GM21423 (cell line): Measurements from ENCODE around the gene PDE6B.

Source experiments
- ATAC-seq: cut with Tn5 transposase; IDR thresholded peaks from one replicate; pipeline ENCODE4 v1.9.1; 2021; ENCODE audit warnings: mild to moderate bottlenecking, moderate library complexity; ENCODE audit not compliant: unreplicated experiment

PDE6B gene

DNA sequence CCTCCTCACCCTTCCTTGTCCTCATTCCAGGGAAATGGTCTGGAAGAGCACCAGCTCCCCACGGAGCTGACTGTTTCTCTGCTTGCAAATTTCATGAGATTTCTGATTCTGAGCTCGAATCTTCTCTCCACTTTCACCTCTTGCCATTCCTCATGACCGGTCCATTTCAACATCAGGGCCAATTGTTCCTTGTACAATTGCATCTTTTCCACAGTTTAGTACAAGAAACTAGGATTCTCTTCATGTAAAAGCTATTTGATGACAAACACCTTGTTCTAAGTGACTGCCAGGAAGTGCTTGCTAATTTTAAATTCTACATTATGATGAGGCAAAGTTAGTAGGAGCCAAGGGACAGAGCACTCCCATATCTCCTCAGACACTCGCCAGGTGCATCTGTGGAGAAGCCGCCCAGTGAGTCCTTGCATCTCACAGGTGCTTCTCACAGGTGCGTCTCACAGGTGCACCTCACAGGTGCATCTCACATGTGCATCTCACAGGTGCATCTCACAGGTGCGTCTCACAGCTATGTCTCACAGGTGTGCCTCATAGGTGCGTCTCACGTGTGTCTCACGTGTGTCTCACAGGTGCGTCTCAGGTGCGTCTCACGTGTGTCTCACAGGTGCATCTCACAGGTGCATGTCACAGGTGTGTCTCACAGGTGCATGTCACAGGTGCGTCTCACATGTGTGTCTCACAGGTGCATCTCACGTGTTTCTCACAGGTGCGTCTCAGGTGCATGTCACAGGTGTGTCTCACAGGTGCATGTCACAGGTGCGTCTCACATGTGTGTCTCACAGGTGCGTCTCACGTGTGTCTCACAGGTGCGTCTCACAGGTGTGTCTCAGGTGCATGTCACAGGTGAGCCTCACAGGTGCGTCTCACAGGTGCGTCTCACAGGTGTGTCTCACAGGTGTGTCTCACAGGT is 3.0 kb upstream of the PDE6B start:
- no peak for ATAC-seq

DNA sequence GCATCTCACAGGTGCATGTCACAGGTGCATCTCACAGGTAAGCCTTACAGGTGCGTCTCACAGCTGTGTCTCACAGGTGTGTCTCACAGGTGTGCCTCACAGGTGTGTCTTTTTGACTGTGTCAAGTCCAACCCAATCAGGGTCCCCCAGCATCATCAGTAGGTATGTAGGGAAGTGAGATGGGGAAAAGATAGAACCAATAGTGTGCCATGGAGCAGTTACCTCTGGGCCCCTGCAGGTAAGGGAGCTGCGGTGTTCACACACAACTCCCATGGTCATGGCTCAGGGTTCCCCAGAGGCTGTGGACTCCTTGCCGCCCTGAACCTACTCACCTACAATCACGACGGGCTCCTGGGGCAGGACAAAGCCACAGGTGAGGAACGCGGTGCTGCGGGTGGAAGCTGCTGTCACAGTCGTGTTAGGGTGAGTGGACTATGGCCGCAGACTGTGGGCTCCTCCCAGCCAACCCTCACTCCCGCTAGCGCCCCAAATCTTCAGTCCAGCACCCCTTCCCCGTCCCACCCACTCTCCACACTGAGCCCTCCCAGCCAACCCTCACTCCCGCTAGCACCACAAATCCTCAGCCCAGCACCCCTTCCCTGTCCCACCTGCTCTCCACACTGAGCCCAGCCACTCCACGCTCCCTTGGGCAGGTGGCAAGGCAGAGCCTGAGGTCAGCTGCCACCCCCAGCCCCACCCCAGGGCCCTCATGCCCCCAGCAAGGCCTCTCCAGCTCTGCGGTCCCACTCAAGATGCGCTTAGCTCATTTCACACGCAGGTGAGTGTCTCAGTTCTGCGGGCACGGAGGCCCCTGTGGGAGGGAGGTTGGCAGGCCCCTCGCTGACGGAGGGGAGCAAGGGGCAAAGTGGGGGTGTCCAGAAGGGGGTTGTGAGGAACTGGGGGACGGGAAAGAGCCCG is 2.1 kb upstream of the PDE6B start:
- ATAC-seq = no peak

DNA sequence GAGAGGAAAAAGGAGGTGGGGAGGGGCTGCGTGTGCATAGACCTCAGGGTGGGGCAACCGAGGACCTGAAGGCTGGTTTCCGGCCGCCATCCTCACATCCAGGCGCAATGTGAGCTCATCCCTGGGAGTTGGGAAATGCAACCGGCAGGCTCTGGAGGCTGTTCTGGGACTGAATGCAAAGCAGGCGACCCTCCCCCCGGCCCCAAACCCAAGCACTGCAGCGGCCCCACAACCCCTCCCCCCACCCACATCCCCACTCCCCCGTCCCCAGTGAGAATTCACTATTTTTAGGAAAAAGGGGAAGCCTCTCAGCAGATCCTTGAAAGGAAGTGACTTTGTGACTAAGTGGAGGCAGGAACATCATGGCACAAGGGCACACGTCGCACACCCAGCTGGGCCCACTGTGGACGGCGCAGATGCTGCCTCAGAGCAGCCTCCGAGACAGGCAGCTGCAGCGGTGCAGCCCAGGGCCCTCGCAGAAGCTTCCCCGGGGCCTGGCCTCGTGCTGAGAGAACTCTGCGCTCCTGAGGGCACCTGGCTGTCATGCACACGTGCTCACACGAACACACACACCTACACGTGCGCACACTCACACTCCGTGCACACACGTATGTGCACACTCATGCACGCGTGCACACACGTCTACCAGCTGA is 1.3 kb upstream of the PDE6B start:
- ATAC-seq = no peak

DNA sequence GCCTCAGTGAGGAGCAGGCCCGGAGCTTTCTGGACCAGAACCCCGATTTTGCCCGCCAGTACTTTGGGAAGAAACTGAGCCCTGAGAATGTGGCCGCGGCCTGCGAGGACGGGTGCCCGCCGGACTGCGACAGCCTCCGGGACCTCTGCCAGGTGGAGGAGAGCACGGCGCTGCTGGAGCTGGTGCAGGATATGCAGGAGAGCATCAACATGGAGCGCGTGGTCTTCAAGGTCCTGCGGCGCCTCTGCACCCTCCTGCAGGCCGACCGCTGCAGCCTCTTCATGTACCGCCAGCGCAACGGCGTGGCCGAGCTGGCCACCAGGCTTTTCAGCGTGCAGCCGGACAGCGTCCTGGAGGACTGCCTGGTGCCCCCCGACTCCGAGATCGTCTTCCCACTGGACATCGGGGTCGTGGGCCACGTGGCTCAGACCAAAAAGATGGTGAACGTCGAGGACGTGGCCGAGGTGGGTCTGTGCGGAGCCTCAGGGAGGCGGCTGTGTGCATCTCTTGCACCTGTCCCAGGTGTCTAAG is 323 bp downstream of the PDE6B start:
- no peak for ATAC-seq

DNA sequence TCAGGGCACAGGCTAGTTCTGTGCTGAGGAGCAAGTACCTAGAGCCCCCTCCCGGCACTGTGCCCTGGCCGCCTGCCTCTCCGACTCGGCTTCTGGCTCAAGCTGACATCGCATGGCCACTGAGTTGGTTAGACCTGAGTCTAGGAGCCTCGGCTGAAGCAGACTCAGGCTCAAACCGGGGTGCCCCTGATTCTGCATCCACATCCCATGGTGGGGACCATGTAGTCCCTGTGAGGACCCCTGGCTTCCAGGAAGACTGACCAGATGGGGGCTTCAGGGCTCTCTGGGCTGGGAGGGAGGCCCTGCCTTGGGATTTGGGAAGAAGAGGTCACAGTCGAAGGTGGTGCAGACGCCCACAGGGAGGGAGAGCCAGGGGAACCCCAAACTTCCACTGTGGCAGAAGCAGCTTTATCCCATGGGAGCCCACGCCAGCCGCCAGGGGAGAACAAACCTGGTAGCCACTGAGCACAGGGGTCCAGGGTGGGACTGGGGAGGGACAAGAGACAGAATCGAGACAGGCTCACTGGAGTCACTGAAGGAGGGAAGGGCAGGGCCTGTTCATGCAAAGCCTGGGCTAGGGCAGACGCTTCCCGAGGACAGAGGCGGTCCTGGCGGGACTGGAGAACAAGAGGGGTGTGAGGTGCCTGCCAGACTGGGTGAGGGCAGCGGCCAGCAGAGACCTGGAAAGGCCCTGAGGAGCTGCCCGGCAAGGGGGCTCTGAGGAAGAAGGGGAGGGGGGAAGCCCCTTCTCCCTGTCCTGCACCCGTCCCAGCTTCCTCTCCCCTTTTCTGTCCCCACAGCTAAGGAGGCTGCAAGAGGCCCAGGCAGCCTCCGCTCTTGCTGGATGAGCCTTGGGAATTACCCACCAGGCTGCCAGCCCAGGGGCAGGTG is 1.1 kb downstream of the PDE6B start:
- no peak for ATAC-seq

DNA sequence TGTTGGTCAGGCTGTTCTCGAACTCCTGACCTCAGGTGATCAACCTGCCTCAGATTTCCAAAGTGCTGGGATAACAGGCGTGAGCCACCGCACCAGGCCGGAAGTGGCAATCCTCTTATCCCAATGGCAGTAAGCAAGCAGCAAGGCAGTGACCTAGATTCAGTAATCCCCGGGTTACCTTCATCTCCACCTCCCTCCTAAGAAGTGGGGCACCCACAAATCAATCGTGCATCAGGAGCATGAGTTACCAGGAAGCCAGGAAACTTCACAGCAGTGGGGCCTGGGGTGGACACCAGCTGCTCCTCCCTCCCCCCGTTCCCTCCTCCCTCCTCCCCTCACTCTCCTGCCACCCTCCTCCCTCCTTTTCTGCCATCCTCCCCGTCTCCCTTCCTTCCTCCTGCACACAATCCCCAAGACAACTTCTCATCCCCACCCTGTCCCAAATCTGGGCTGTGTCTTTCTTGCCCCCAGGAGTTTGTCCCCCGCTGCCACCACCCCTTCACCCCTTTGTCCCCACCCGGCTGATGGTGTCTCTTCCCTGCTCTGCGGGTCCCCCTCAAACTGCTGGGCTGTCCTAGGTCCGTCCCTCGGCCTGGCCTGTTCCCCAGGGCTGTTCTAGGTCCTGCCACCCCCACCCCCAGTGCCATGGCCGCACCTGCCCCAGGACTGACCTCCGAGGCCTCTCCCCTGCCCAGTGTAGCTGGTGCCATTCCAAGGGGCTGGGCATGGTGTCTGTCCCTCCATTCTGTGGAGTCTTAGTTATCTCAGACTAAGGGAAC is 2.2 kb downstream of the PDE6B start:
- no peak for ATAC-seq

DNA sequence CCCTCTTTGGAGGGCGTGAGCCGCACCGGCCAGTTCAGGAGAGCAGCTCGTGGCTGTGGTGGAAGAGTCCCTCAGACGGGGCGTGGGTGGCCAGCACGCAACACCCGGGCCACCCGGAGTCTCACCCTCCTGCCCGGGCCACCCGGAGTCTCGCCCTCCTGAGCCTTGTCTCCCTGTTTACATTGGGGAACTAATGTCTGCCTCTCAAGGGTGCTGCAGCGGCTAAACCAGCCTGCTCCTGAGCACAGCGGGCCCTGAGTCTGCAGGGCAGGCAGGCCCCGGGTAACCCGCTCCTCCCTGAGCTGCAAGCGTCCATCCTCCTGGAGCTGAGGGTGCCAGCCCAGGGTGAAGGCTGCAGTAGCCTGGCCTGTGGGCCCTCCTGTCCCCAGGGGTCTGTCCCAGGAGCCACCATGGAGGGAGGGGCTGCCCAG is 3.0 kb downstream of the PDE6B start:
- no peak for ATAC-seq

DNA sequence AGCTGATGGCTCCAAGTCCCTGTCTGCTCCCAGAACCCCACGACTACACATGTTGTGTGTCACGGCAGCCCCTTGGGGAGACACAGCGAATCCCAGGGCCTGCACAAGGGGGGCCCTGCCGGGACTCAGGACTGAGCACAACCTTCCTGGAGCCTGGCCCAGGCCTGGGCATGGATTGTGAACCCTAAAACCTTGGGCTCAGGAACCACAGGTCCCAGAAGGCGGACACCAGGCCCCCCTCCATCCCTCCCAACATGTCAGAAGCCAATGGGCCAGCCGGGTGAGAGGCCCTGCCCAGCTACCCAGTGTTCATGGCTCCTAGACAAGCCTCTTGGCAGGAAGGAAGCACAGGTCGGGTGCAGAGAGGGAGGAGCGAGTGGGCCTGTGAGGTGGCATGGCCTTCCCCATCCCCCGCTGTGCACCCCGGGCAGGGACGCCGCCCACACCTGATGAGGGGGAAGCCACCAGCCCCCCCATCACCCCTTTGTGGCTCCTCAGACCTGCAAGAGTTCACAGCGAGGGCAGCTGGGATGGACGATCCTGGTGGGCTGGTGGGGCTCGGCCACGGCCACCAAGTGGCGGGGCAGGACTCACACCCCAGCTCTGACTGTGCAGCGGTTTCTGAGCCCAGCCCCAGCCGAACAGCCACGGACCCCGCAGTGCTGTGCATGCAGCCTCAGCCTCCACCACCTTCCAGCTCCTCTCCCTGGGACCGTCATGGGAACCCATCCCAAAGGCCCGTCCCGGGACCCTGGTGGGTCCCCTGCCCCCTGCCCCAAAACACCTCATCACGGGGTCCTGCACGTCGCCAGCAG is 3.7 kb downstream of the PDE6B start:
- ATAC-seq = no peak

DNA sequence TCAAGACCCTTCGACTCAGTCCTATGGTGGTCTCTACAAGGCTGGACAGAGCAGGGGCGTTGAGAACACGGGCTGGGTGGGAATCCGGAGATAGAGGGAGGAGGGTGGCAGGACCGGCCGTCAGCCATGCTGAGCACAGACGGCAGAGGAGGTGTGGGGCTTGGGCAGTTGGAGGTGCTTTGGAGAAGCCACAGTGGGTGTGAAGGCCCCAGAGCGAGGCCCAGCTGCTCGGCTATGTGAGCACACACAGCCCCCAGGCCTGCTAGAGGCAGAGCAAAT is 4.2 kb downstream of the PDE6B start:
- no peak for ATAC-seq

DNA sequence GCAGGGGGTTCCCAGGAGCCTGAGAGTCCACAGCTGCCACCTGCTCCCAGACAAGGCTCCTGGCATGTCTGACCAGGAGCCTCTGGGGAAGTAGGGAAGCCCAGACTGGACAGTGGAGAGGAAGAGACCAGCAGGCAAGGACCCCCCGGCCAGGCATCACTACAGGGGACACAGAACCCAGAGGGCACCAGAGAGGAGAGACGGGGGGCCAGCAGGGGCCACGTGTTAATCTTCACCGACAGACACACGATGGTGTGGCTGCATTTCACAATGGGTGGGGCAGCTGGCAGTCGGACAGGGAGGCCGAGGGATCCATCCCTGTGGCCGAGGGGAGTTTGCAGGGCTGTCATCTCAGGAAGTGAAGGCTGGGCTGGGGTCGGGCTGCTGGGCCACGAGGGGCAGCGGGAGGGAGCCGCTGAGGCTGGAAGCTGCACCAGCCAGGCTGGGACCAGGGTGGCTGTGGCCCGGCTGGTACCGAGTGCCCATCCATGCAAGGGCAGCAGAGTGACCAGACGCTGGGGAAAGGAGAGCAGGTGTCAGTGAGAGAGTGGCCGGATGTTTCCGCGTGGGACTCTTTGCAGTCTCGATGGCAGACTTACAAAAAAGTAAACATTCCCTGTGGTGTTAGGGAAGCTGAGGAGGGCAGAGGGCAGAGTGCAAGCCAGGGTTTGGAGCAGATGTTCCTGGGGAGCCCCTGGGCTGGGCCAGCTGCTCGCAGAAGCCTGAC is 4.7 kb downstream of the PDE6B start:
- ATAC-seq = no peak

DNA sequence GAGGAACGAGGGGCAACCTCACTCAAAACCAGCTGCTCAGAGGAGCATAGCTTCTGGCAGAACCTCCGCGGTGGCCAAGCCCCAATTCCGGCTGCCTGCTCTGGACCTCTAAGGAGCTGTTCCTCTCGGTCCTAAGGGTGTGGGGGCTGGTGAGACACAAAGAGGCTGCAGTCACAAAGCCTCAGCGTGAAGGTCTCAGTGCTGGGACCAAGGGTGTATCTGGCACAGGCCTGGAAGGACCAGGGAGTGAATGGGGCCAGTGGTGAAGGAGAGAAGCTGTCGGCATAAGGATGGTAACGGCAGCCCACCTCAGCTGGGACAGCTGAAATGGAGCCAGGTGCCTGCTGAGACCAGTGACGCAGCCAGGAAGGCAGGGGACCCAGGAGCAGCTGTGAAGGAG is 5.3 kb downstream of the PDE6B start:
- ATAC-seq = no peak

DNA sequence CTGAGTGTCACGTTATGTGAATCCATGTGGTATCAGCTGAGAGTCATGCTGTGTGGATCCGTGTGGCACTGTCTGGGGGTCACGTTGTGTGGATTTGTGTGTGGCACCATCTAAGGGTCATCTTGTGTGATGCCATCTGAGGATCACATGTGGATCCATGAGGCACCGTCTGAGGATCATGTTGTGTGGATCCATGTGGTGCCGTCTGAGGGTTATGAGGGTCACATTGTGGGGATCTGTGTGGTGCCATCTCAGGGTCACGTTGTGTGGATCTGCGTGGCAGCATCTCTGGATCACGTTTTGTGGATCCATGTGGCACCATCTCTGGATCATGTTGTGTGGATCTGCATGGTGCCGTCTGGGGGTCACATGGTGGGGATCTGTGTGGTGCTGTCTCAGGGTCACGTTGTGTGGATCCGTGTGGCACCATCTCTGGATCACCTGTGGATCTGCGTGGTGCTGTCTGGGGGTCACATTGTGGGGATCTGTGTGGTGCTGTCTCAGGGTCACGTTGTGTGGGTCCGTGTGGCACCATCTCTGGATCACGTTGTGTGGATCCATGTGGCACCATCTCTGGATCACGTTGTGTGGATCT is 6.9 kb downstream of the PDE6B start:
- ATAC-seq = no peak

DNA sequence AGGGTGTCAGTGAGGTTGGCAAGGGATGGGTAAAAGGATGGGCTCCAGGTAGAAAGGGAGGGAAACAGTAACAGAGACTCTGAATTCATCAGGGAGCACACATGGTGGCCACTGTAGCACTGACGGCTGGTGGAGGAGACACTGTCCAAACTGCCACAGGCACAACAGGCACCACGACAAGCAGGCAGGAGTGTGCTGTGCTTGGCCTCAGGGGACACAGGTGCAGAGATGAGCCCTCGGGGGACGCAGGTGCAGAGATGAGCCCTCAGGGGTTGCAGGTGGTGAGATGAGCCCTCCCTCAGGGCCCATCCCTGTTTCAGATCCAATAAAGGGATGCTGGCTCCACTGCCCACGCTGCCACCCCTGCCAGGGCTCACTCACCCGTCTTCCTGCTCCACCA is 7.6 kb downstream of the PDE6B start:
- ATAC-seq = no peak

DNA sequence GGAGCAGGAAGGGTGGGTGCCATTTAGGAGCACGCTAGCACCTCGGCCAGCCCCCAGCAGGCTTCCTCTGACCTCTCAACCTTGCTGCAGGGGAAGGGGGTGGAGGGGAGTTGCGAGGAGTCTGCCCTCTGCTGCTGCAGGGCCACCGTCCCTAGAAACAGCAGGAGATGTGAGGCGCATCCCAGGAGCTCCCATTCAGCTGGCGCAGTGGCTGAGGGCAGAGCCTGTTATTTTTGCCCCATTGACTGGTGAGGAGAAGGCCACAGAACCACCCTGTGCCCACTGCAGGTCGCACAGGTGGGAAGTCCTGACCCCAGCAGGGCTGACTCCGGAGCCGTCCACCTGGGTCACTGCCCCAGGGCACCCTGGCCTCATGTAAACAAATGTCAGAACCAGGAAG is 8.0 kb downstream of the PDE6B start:
- no peak for ATAC-seq

DNA sequence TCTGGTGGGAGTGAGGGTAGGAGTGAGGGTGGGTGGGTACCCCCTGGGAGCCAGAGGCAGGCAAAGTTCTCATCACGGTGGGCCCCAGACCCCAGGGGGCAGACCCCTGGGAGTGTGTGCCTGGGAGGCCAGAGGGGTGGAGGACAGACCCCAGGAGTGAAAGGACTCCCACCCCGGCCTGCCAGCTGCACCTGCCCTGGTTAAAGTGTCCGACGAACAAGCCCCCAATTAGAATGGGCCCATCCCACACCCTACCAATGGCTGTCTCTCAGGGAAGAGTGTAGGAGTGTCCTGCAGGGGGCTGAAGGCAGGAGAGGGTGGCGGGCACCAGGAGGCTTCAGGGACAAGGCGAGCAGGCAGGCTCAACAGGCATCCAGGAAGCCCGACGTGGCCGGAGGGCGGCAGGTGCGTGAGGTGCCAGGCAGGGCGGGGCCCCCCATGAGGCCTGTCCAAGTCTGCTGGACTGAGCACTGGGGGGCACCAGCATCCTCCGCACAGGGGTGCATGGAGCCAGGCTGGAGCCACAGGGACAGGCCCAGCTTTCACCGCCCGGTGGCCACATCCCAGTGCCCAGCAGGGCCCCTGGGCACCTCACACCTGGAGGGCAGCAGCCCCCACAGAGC is 8.7 kb downstream of the PDE6B start:
- no peak for ATAC-seq

DNA sequence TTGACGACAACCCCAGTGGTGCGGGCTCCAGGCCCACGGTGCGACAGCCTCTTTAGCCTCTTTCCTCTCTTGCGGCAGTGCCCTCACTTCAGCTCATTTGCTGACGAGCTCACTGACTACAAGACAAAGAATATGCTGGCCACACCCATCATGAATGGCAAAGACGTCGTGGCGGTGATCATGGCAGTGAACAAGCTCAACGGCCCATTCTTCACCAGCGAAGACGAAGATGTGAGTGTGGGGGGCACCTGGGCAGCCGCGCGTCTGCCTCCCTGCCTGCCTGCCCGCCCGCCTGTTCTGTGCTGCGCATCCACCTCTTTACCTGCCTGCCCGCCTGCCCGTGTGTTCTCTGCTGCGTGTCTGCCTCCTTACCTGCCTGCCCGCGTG is 9.2 kb downstream of the PDE6B start:
- no peak for ATAC-seq
